H1 (cell line): ENCODE measurements around the gene XPNPEP1. TPM values are rescaled to one million over a fixed set of nuclear protein-coding genes. Genes with fewer than 3 reads are reported as not detected.

Experiments used
- CTCF ChIA-PET: fragments of 300-600 bp; sonication (Branson Sonifier 250); formaldehyde crosslinking; loops from one replicate; lab custom pipeline; 2021; ENCODE audit not compliant: partially characterized antibody; lab: Charles Lee
- POLR2A ChIA-PET: fragments of 300-600 bp; sonication (Branson Sonifier 250); formaldehyde crosslinking; loops from one replicate; lab custom pipeline; 2021; ENCODE audit warnings: inconsistent platforms; ENCODE audit not compliant: partially characterized antibody; lab: Charles Lee
- DNase-seq, 2 experiments: peaks; one replicate each; pipeline versions ENCODE4 v3.0.0 to v3.0.0-alpha.2; 2010 to 2022; ENCODE audit warnings: low spot score in 2 of 2, low read depth in 1 of 2, mixed read lengths in 1 of 2
- FAIRE-seq: peaks from 2 replicates; lab custom pipeline; 2011; peaks lifted over from hg19 to GRCh38; lab: Jason Lieb, UNC
- H2AFZ ChIP-seq: 2 replicates; pipeline ENCODE4 v1.8.1; 2012; ENCODE audit warnings: low read length, inconsistent platforms
- H2AK5ac ChIP-seq: 2 replicates; pipeline ENCODE4 v1.6.1; 2013; ENCODE audit warnings: low read depth, low read length
- H2BK120ac ChIP-seq: replicated peaks from 2 replicates; pipeline ENCODE3; 2013; ENCODE audit warnings: low read depth, low read length, inconsistent platforms
- H2BK12ac ChIP-seq: 2 replicates; pipeline ENCODE4 v1.6.1; 2013; ENCODE audit warnings: low read depth, low read length
- H2BK15ac ChIP-seq: 2 replicates; pipeline ENCODE4 v1.6.1; 2013; ENCODE audit warnings: low read length
- H2BK20ac ChIP-seq: 2 replicates; pipeline ENCODE4 v1.6.1; 2013; ENCODE audit warnings: low read length
- H2BK5ac ChIP-seq: 2 replicates; pipeline ENCODE4 v1.6.1; 2013; ENCODE audit warnings: low read depth, low read length
- H3K14ac ChIP-seq: 2 replicates; pipeline ENCODE4 v1.6.1; 2013; ENCODE audit warnings: inconsistent platforms; ENCODE audit not compliant: insufficient read length
- H3K18ac ChIP-seq: 2 replicates; pipeline ENCODE4 v1.6.1; 2013; ENCODE audit warnings: low read length; ENCODE audit errors: extremely low read depth
- H3K23ac ChIP-seq: 2 replicates; pipeline ENCODE4 v1.6.1; 2013; ENCODE audit warnings: inconsistent platforms; ENCODE audit not compliant: insufficient read length
- H3K23me2 ChIP-seq: 2 replicates; pipeline ENCODE4 v1.6.1; 2013; ENCODE audit warnings: low read depth, low read length
- H3K27ac ChIP-seq: 2 replicates; pipeline ENCODE4 v1.6.1; 2011; ENCODE audit warnings: low read depth, low read length, inconsistent platforms
- H3K27me3 ChIP-seq, 4 experiments: replicated peaks in 1 of 4; 1 replicate in 1 of 4; 2 replicates in 3 of 4; pipeline versions ENCODE4 v1.6.1 to v1.8.1; 2011 to 2013; ENCODE audit warnings: low read length in 3 of 4, mild to moderate bottlenecking in 3 of 4, inconsistent platforms in 2 of 4, mixed read lengths in 2 of 4, moderate library complexity in 1 of 4; ENCODE audit not compliant: control insufficient read depth in 3 of 4, insufficient read depth in 3 of 4; ENCODE audit errors: extremely low read depth in 1 of 4
- H3K36me3 ChIP-seq, 4 experiments: 2 replicates each; pipeline versions ENCODE4 v1.6.1 to v1.8.1; 2011 to 2013; ENCODE audit warnings: mild to moderate bottlenecking in 4 of 4, low read length in 3 of 4, moderate library complexity in 2 of 4, control low read depth in 1 of 4, inconsistent platforms in 1 of 4; ENCODE audit not compliant: insufficient read depth in 4 of 4, control insufficient read depth in 2 of 4
- H3K4ac ChIP-seq: replicated peaks from 2 replicates; pipeline ENCODE3; 2013; ENCODE audit warnings: low read length, low read depth, mixed read lengths, inconsistent platforms; ENCODE audit not compliant: insufficient read length
- H3K4me1 ChIP-seq, 4 experiments: replicated peaks in 1 of 4; 1 replicate in 1 of 4; 2 replicates in 3 of 4; pipeline versions ENCODE4 v1.6.1 to v1.8.1; 2011 to 2013; ENCODE audit warnings: low read length in 3 of 4, inconsistent platforms in 2 of 4, mixed read lengths in 1 of 4; ENCODE audit not compliant: insufficient read depth in 4 of 4, control insufficient read depth in 3 of 4
- H3K4me2 ChIP-seq, 2 experiments: 2 replicates each; pipeline versions ENCODE4 v1.6.1 to v1.8.1; 2011 to 2013; ENCODE audit warnings: low read depth in 2 of 2, low read length in 2 of 2, control low read depth in 1 of 2, inconsistent platforms in 1 of 2, mild to moderate bottlenecking in 1 of 2; ENCODE audit not compliant: insufficient read depth in 1 of 2
- H3K4me3 ChIP-seq, 4 experiments: fragments of 200-600, 300-600 bp in 1 of 4; sonication (generic), shearing (Covaris generic), sonication (Bioruptor Twin) in 1 of 4; 2 replicates each; pipeline versions ENCODE4 v1.5.1 to v1.8.1; 2011 to 2016; ENCODE audit warnings: low read length in 4 of 4, low read depth in 3 of 4, control low read depth in 2 of 4, inconsistent platforms in 2 of 4, mild to moderate bottlenecking in 2 of 4, mixed read lengths in 1 of 4, moderate library complexity in 1 of 4; ENCODE audit not compliant: insufficient read depth in 2 of 4; ENCODE audit errors: extremely low read depth in 1 of 4
- H3K56ac ChIP-seq: replicated peaks from 2 replicates; pipeline ENCODE3; 2013; ENCODE audit warnings: low read depth, mild to moderate bottlenecking, mixed read lengths, low read length, inconsistent platforms; ENCODE audit not compliant: insufficient read length
- H3K79me1 ChIP-seq: 2 replicates; pipeline ENCODE4 v1.6.1; 2013; ENCODE audit warnings: low read depth, low read length, control low read depth
- H3K79me2 ChIP-seq, 2 experiments: 2 replicates each; pipeline versions ENCODE4 v1.6.1 to v1.8.1; 2012 to 2013; ENCODE audit warnings: low read length in 2 of 2, mild to moderate bottlenecking in 2 of 2, inconsistent platforms in 1 of 2; ENCODE audit not compliant: insufficient read depth in 2 of 2, control insufficient read depth in 1 of 2
- H3K9ac ChIP-seq, 4 experiments: replicated peaks in 1 of 4; 1 replicate in 1 of 4; 2 replicates in 3 of 4; pipeline versions ENCODE4 v1.6.1 to v1.8.1; 2011 to 2013; ENCODE audit warnings: low read depth in 3 of 4, low read length in 3 of 4, control low read depth in 2 of 4, mild to moderate bottlenecking in 2 of 4, moderate library complexity in 2 of 4, inconsistent platforms in 1 of 4; ENCODE audit errors: extremely low read depth in 1 of 4
- H3K9me3 ChIP-seq, 2 experiments: 2 replicates each; pipeline versions ENCODE4 v1.6.1 to v1.8.1; 2012 to 2013; ENCODE audit warnings: mild to moderate bottlenecking in 2 of 2, moderate library complexity in 2 of 2, control low read depth in 1 of 2, inconsistent platforms in 1 of 2, low read depth in 1 of 2, low read length in 1 of 2, mixed read lengths in 1 of 2; ENCODE audit not compliant: insufficient read depth in 2 of 2
- H4K20me1 ChIP-seq, 2 experiments: replicated peaks in 1 of 2; 2 replicates each; pipeline versions ENCODE3 to v1.8.1; 2011 to 2013; ENCODE audit warnings: inconsistent platforms in 2 of 2, low read length in 2 of 2, mild to moderate bottlenecking in 1 of 2; ENCODE audit not compliant: insufficient read depth in 2 of 2, control insufficient read depth in 1 of 2
- H4K5ac ChIP-seq: 2 replicates; pipeline ENCODE4 v1.6.1; 2013; ENCODE audit warnings: low read length, low read depth, mixed read lengths, inconsistent platforms; ENCODE audit not compliant: insufficient read length
- H4K8ac ChIP-seq: 2 replicates; pipeline ENCODE4 v1.8.0; 2013; ENCODE audit warnings: mild to moderate bottlenecking, moderate library complexity, low read length, inconsistent platforms; ENCODE audit not compliant: insufficient read depth; ENCODE audit errors: extremely low read depth
- H4K91ac ChIP-seq: replicated peaks from 2 replicates; pipeline ENCODE3; 2013; ENCODE audit warnings: low read length, mixed read lengths, inconsistent platforms; ENCODE audit not compliant: insufficient read length
- CBX8 ChIP-seq: fragments of 300-800, 300-1000 bp; sonication (generic); IDR thresholded peaks from 2 replicates; pipeline ENCODE4 v1.7.1; 2016; ENCODE audit warnings: low read depth, low read length, borderline replicate concordance
- RAD21 ChIP-seq, 2 experiments: IDR thresholded peaks in 1 of 2; conservative IDR thresholded peaks in 1 of 2; 2 replicates each; pipeline ENCODE4 v1.6.1; 2011; ENCODE audit warnings: low read depth in 2 of 2, low read length in 2 of 2, improper control_type of control experiment in 1 of 2, inconsistent platforms in 1 of 2, mild to moderate bottlenecking in 1 of 2, moderate library complexity in 1 of 2
- SP1 ChIP-seq: IDR thresholded peaks from 2 replicates; pipeline ENCODE4 v1.6.1; 2011; ENCODE audit warnings: low read depth, low read length
- WGBS, 2 experiments: shearing (Covaris generic) in 1 of 2; methylation state at CpG; one replicate each; pipeline versions ENCODE4 v1.1.6 to v1.1.7; 2013 to 2015; ENCODE audit warnings: low lambda C conversion rate in 2 of 2, mixed read lengths in 2 of 2, inconsistent platforms in 1 of 2, low coverage in 1 of 2, missing lambda C conversion rate in 1 of 2; ENCODE audit not compliant: insufficient replicate concordance in 2 of 2, insufficient coverage in 1 of 2, insufficient read length in 1 of 2; ENCODE audit errors: extremely low coverage in 1 of 2, missing lambda C conversion rate in 1 of 2; 5-methylcytosine and 5-hydroxymethylcytosine counted together
- polyA plus RNA-seq, 7 experiments: library from polyadenylated mRNA; depleted of rRNA in 3 of 7; stranded (reverse) in 5 of 7; unstranded in 2 of 7; fragments of >200 nt in 5 of 7; fragments of 200-250 nt in 2 of 7; gene quantifications; 1 replicate in 5 of 7; 2 replicates in 1 of 7; 4 replicates in 1 of 7; pipeline versions ENCODE4 v1.2.1 to v1.2.3, GENCODE V29; 2011 to 2013; ENCODE audit warnings: missing spikeins in 2 of 7, mixed read lengths in 2 of 7
- total RNA-seq: library from RNA; stranded (reverse); fragmentation: NEBNext Ultra II Directional; extraction: Animal tissue kit (Norgen Biotek cat#: 25700); gene quantifications from 2 replicates; pipeline ENCODE4 v1.2.1, GENCODE V29; 2021

The XPNPEP1 gene
- total and polyA plus RNA-seq, 2 of the 8 experiments (the other 6 are each of a cell fraction or from before 2014, with no cell fraction given): 61.1 to 201 TPM

GRCh38 chr10:109963439-109963838 is 40.1 kb upstream of the XPNPEP1 start:
- H3K4me2 ChIP-seq: no peak overlapping the region
- peaks cover 8 to 19% (median 11%) of the 10 kb centered on the region in 4 experiments; a peak in 6 of 7 replicates for H3K4me1 ChIP-seq
- H2BK20ac ChIP-seq: no peak overlapping the region
- CTCF ChIA-PET: interaction anchor here (1.5 to 2.6 kb wide), 4 partner anchors 8 to 79 kb away, joined by 4 to 17 read pairs (median 8); no protein-coding TSS in a partner anchor
- no peak overlapping the region for H2BK120ac ChIP-seq
- 93% methylated on average over 5 of the region's 5 CpGs; no CpG with 5 or more reads in 1 of the 2 experiments for WGBS, 2 experiments
- no peak overlapping the region for H2BK12ac ChIP-seq
- H3K9ac ChIP-seq: no peak overlapping the region
- no peak overlapping the region for H3K4me3 ChIP-seq
- H2AFZ ChIP-seq: no peak overlapping the region
- no peak overlapping the region for H4K5ac ChIP-seq
- POLR2A ChIA-PET: interaction anchor here (1.1 to 1.2 kb wide), 2 partner anchors 13 to 29 kb away, joined by 3 to 5 read pairs; no protein-coding TSS in a partner anchor
- TF ChIP-seq SP1 (no peak), CBX8 (no peak), RAD21 (IDR thresholded peaks at IDR 0.05 in 1 of 2, conservative IDR thresholded peaks at IDR 0.05 in 1 of 2; ENCODE audit: low read depth in 2 of 2, low read length in 2 of 2) (no peak)
- no peak overlapping the region for H3K14ac ChIP-seq
- H2BK5ac ChIP-seq: no peak overlapping the region
- H4K8ac ChIP-seq: no peak overlapping the region
- FAIRE-seq (no peak), DNase-seq (no peak)
- H3K18ac ChIP-seq: no peak overlapping the region
- no peaks in the 10 kb centered on the region for H4K20me1 ChIP-seq
- no peak overlapping the region for H2AK5ac ChIP-seq
- no peak overlapping the region for H2BK15ac ChIP-seq
- H3K79me1 ChIP-seq: no peaks in the 10 kb centered on the region
- H4K91ac ChIP-seq: no peak overlapping the region
- no peaks in the 10 kb centered on the region for H3K79me2 ChIP-seq
- H3K56ac ChIP-seq: no peak overlapping the region
- H3K36me3 ChIP-seq: no peaks in the 10 kb centered on the region
- no peak overlapping the region for H3K4ac ChIP-seq
- no peak overlapping the region for H3K27ac ChIP-seq
- no peak overlapping the region for H3K23ac ChIP-seq
- H3K9me3 ChIP-seq: no peaks in the 10 kb centered on the region
- H3K23me2 ChIP-seq: no peaks in the 10 kb centered on the region; the same call in 1 of the 2 replicates
- H3K27me3 ChIP-seq: no peaks in the 10 kb centered on the region
